Adrenal gland (tissue), 5 donors: Measurements from ENCODE around the gene SYNPO2.

Experiments
- POLR2A ChIP-seq, 2 donors: fragments of 450-650 bp; IDR thresholded peaks; one replicate each; pipeline ENCODE4 v1.6.1; 2017; ENCODE audit warnings: antibody characterized with exemption in 2 of 2, mild to moderate bottlenecking in 2 of 2, moderate library complexity in 1 of 2
- TF ChIP-seq, protein P1 (sequence below), 6 experiments: fragments of 450-650 bp in 4 of 6; fragments of 200-600 bp in 2 of 6; sonication (generic) in 1 of 6; IDR thresholded peaks; 1 replicate in 5 of 6; 2 replicates in 1 of 6; pipeline versions ENCODE4 v1.5.1 to v1.8.0; 2016 to 2021; ENCODE audit warnings: antibody characterized with exemption in 6 of 6, mild to moderate bottlenecking in 2 of 6, moderate library complexity in 1 of 6
- donor health status: DM: no; HTN: no; CAD: no.

DNA sequence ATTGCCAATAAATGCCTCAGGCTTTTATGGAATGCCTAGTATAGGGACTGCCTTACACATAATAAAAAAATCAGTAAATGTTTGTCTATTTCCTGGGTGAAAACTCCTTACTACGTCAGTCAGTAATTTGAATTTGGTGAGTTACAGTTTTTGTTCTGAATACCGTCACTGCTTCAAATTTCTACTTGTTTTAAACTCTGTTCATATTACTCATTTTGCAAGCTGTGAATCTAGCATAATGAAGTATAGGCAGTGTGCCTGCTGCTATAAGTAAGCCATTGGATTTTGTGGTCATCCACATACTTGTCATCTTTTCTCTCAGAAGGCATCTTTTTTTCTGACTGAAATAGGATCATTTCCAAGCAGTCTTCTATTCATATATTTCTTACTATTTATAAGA is 43.1 kb downstream of the SYNPO2 start:
- TF ChIP-seq, protein P1, sequence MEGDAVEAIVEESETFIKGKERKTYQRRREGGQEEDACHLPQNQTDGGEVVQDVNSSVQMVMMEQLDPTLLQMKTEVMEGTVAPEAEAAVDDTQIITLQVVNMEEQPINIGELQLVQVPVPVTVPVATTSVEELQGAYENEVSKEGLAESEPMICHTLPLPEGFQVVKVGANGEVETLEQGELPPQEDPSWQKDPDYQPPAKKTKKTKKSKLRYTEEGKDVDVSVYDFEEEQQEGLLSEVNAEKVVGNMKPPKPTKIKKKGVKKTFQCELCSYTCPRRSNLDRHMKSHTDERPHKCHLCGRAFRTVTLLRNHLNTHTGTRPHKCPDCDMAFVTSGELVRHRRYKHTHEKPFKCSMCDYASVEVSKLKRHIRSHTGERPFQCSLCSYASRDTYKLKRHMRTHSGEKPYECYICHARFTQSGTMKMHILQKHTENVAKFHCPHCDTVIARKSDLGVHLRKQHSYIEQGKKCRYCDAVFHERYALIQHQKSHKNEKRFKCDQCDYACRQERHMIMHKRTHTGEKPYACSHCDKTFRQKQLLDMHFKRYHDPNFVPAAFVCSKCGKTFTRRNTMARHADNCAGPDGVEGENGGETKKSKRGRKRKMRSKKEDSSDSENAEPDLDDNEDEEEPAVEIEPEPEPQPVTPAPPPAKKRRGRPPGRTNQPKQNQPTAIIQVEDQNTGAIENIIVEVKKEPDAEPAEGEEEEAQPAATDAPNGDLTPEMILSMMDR (IDR thresholded peaks at IDR 0.05) = no peak
- TF ChIP-seq POLR2A (IDR thresholded peaks at IDR 0.05) = no peak
